GM18511 (cell line): ENCODE results near the gene EXOC4.

Experiments used
- ATAC-seq: cut with Tn5 transposase; IDR thresholded peaks from one replicate; pipeline ENCODE4 v1.9.1; 2021; ENCODE audit warnings: mild to moderate bottlenecking, moderate library complexity; ENCODE audit not compliant: unreplicated experiment

Gene EXOC4

DNA sequence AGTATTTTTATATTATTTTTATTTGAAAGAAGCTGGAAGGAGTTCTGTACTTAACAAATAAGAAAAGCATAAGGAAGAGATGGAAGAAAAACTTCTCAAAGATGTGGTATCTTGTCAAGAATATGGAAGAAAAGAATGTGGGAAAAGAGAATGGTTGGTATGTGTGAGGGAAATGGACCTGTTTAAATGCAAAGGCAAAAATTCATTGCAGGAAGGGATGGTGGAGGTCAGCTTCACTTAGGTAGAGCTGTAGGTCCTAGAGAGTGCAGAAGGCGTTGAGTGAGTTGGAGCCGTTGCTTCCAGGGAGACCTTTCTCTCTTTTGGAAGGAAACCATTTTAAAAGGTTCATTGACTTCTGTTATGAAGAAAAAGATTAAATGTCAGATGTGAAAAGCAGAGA, 107.3 kb downstream of the EXOC4 start:
- ATAC-seq = no peak

GRCh38 chr7:133361806-133362205, 108.9 kb downstream of the EXOC4 start:
- ATAC-seq = no peak

DNA sequence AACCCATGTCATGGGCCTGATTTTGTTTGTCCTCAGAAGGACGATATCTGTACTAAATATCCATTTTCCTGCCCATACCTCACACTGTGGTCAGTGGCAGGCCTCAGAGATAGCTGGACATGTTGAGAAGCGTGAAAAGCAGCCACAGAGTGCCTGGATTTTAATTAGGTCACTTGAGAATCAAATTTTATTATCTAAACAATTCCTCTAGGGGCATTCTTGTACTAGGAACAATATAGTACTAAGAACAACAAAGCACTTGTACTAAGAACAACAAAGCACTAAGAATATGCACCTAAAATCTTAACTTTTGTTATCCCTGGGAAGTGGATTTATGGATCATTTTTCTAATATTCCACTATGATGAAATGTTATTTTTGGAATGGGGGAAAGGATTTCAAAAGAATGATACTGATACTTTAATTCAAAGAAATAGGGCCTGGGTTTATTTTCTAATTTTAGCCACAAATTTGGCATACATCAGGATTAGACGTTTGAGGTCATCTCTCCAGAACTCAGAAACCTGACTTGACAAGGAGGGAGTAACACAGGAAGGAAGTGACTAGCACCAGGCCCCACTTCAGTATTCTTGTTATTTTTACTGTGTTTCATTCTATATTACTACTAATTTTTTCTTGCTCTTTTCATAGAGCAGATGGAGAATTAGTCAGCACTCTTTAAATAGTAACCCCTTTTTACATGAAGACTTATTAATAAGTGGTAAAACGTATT, 112.2 kb downstream of the EXOC4 start:
- no peak for ATAC-seq

GRCh38 chr7:133365917-133366316, 113.0 kb downstream of the EXOC4 start:
- ATAC-seq = no peak

DNA sequence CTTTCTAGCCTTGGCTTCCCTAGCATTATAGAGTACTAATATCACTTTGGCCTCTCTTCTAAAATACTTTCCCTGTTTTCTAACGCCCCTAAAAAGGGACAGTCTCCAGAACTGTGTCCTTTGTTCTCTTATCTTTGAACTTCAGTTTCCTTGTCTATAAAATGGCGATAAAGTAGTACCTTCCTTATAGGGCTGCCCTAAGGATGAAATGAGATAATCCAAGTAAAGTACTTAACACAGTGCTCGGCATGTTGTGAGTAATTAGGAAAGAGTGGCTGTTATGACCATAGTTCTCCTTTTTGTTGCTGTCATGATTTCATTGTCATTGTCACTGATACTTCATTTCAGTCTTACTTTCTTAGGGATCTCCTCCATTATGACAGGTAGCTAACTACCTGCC, 114.7 kb downstream of the EXOC4 start:
- no peak for ATAC-seq

DNA sequence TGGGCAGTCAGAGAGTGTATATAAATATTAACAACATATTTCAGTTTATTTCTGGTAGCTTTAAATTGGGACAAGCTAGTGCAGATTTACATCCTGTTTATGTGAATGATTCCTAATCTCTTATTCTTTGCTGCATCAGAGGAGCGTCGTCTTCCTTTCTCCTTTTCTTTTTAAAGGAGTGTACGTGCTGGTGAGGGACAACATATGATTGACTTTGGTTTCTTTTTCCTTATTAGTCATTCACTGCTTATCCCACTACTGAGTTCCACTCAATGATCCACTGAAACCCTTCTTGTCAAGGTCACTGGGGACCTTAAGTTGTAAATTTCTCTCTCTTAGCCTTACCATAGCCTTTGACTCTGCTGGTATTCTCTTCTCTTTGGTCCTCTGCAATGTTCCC, 116.3 kb downstream of the EXOC4 start:
- no peak for ATAC-seq

- no peak for ATAC-seq
Observed at GRCh38 chr7:133371616-133372015, 118.7 kb downstream of the EXOC4 start.

DNA sequence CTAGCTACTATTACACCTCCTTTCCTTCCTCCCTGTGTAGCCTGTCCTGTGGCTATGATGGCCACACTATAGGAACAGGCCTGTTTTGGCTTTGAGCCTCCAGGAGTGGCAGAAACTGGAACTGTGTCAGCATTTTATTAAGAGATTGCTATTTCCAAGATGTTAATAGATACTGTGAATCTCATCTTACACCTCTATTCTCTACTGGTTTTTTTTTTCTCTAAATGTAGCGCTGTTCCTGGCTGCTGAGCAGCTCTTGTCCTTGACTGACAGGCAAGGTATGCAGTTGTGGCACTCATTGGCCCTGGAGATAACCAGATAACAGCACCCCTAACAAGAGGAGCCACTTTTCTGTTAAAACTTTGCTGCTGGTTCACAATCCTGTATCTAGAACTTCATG, 119.5 kb downstream of the EXOC4 start:
- ATAC-seq = no peak

DNA sequence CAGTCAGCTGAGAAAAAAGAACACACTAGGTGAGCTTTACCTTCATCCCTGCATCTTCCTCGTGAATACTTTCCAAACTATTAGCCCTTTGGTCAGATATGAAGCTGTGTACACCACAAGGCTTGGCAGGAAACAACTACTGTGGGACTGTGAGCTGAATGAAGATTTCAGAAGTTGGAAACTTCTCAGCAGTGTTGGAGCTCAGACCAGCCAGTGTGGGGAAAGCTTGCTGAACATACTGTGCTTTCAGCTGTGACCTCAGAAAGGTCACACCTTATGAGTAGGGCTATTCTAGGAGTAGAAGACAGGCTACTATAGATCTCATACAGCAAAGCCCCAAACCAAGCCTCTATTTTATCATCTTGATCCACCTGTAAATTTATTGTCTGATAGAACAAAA, 123.6 kb downstream of the EXOC4 start:
- ATAC-seq = no peak

- no peak for ATAC-seq
Observed at GRCh38 chr7:133381965-133382364, 129.1 kb downstream of the EXOC4 start.

DNA sequence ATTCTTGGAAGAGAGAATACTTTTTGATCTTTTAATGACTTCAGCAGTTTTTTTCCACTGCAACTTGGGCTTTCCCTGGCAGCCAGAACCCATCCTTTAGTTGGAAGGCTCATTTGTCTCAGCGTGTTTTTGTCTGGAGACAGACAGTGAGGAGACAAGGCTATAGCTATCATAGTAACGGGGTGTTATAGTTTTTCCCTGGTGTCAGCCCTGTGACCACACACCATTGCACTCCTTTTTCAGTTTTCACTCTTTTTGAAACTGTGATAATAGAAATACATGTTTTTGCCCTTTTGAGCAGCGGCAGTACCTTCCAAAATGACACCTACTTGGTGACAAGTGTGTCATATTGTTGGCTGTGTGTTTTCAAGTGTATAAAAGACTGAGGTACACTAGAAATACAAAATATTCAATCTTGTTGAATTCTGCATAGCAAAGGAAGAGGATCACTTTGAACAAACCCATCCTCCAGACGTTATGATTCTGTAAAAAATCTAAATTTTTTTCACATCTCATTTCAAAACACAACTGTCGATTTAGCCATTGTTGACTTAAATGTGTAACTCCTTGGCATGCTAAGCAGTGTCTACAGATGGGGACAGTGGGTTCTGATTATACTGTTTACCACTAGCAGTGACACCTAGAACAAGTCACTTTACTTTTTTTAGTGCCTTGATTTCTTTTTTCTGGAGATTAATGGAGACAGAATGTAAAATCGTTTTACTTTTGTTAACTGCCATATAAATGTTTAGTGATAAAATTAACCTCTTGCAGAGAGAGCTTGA, 130.1 kb downstream of the EXOC4 start:
- ATAC-seq = no peak

- ATAC-seq = no peak
Observed at GRCh38 chr7:133386205-133386604, 133.3 kb downstream of the EXOC4 start.

GRCh38 chr7:133389727-133390126, 136.8 kb downstream of the EXOC4 start:
- ATAC-seq = no peak

- no peak for ATAC-seq
Observed at GRCh38 chr7:133391206-133391605, 138.3 kb downstream of the EXOC4 start.

- no peak for ATAC-seq
Observed at GRCh38 chr7:133394369-133394768, 141.5 kb downstream of the EXOC4 start.

GRCh38 chr7:133395551-133395950, 142.7 kb downstream of the EXOC4 start:
- no peak for ATAC-seq

DNA sequence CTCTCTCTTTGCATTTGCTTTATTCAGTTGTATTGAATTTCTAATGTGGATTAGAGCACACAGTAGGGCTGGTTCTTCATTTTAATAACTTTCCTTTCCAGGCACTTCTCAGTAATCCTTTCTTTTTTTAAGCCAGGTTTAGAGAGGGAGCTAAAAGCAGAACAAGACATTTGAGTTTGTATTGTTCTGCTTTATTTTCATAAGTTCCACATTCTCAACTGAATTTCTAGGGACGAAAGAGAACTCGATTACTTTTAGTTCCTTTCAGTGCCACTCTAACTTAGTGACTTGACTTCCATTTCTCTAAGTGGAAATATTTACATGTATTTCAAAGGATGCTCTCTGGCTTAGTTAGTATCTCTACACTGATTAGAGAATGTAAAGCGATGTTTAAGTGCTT, 145.6 kb downstream of the EXOC4 start:
- no peak for ATAC-seq

DNA sequence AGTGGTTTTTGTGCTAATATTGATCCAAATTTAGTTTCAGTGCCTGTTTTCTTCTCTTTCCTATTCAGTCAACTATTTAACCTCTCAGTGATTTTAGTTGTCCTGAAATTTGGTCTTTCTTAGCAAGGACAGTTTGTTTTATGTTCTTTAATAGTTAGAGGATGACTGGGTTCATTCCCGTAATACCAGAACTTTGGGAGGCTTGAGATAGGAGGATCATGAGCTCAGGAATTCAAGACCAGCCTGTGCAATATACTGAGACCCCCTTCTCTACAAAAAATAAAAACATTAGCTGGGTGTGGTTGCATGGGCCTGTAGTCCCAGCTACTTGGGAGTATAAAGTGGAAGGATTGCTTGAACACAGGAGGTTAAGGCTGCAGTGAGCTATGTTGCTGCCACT, 148.3 kb downstream of the EXOC4 start:
- no peak for ATAC-seq

- no peak for ATAC-seq
Observed at GRCh38 chr7:133408212-133408611, 155.3 kb downstream of the EXOC4 start.

- no peak for ATAC-seq
Observed at GRCh38 chr7:133409421-133409820, 156.5 kb downstream of the EXOC4 start.

DNA sequence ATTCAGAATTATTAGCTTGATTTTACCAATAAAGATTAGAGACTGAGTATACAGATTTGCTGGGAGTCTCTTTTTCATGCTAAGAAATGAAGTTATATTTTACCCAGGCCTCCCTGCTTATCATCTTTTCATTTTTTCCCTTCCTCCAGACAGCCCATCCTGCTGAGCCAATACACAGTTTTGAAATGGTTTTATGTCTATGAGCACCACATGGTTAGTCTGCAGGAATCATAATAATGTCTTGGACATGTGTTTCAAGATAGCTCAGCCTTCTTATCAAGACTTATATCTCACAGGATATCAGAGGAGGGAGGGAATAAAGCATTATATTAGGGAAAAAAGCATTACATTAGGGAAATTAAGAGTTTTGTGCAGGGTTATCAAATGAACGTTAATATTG, 157.1 kb downstream of the EXOC4 start:
- ATAC-seq = no peak

DNA sequence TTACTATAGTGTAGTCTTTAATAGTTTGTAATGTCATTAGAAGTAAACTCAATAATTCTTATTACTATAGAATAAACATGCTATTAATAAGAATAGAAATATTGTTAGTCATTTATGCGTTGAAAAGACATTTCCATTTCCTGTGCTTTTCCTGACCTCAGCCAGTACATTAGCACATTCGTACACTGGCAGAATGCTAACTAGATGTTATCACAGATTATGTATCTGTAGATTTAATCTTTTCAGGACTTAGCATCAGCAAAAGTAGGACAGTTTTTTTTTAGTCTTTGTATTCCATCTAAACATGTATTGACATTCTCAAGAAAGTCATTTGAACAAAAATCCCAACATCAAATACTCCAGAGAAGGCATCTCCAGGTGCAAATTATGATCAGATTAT, 158.5 kb downstream of the EXOC4 start:
- no peak for ATAC-seq
